Type B pancreatic cell (in vitro differentiated cells): ENCODE measurements around the gene ZNG1A. TPM values are rescaled to one million over a fixed set of nuclear protein-coding genes. Genes with fewer than 3 reads are reported as not detected.
A peak's percentile ranks its signal among the peaks of the same experiment; 100 is the strongest.
"Not testable (repeated sequence)": the region's sequence is repeated elsewhere in the genome, so short reads cannot be mapped to it uniquely, and the experiment has no call there.

Source experiments
- DNase-seq: peaks from one replicate; pipeline ENCODE4 v3.0.0; 2021; ENCODE audit warnings: mixed read lengths; ENCODE audit not compliant: unreplicated experiment; ENCODE audit errors: extremely low spot score
- H3K27ac Mint-ChIP-seq: 2 replicates; pipeline ENCODE4 v1.8.0; 2021; ENCODE audit warnings: mild to moderate bottlenecking, mixed read lengths
- H3K27me3 Mint-ChIP-seq: 2 replicates; pipeline ENCODE4 v1.8.0; 2021; ENCODE audit warnings: mixed read lengths
- H3K36me3 Mint-ChIP-seq: 2 replicates; pipeline ENCODE4 v1.8.0; 2021; ENCODE audit warnings: mixed read lengths
- H3K4me1 Mint-ChIP-seq: one replicate; pipeline ENCODE4 v1.8.0; 2021; ENCODE audit warnings: mixed read lengths; ENCODE audit not compliant: unreplicated experiment
- H3K4me3 Mint-ChIP-seq: 2 replicates; pipeline ENCODE4 v1.8.0; 2021; ENCODE audit warnings: mild to moderate bottlenecking, mixed read lengths
- H3K9me3 Mint-ChIP-seq: 2 replicates; pipeline ENCODE4 v1.8.0; 2021; ENCODE audit warnings: mixed read lengths
- CTCF ChIP-seq: fragments of 200-600 bp; sonication (generic); conservative IDR thresholded peaks from 2 replicates; pipeline ENCODE4 v1.5.0; 2021; ENCODE audit warnings: antibody characterized with exemption, mild to moderate bottlenecking
- total RNA-seq: library from RNA; stranded (reverse); gene quantifications from 2 replicates; pipeline ENCODE4 v1.2.1, GENCODE V29; 2021; ENCODE audit warnings: low replicate concordance

ZNG1A gene
- total RNA-seq, 1 donor from 2014 or later = 29.2 TPM

DNA sequence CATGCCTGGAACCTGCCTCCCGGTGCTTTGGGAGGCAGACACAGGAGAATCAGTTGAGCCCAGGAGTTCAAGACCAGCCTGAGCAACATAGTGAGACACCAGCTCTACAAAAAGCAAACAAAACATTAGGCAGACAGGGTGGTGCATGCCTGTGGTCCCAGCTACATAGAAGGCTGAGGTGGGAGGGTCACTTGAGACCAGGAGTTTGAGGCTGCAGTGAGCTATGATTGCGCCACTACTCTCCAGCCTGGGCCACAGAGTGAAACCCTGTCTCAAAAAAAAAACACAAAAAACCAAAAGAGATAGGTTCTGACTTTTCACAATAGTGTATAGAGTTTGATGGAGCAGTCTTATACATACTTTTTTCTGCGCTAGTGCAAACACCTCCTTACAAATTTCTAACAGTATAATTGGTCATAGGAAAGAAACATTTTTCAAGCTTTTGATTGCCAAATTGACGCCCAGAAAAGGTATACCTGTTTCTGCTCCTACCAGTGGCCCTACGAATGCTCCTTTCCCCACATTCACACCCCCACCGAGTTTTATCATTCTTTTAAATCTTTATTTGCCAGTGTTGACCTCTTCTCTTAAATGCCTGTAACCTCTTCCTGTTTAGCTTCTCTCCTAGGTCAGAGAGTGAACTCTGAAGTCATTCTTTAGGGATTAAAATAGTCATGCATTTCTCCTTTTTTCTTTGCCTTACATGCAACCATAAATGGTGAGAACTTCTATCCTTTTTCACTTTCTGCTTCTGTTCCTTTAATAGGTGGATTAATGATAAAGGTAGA, 43.3 kb upstream of the ZNG1A start:
- Mint-ChIP-seq H3K4me3 (no peak overlapping the region), H3K9me3 (no peaks in the 10 kb centered on the region), H3K36me3 (no peaks in the 10 kb centered on the region), H3K27ac (no peak overlapping the region), H3K27me3 (peaks cover 2% of the 10 kb centered on the region), H3K4me1 (peaks cover 9% of the 10 kb centered on the region)
- DNase-seq = no peak
- no peak for TF ChIP-seq CTCF

DNA sequence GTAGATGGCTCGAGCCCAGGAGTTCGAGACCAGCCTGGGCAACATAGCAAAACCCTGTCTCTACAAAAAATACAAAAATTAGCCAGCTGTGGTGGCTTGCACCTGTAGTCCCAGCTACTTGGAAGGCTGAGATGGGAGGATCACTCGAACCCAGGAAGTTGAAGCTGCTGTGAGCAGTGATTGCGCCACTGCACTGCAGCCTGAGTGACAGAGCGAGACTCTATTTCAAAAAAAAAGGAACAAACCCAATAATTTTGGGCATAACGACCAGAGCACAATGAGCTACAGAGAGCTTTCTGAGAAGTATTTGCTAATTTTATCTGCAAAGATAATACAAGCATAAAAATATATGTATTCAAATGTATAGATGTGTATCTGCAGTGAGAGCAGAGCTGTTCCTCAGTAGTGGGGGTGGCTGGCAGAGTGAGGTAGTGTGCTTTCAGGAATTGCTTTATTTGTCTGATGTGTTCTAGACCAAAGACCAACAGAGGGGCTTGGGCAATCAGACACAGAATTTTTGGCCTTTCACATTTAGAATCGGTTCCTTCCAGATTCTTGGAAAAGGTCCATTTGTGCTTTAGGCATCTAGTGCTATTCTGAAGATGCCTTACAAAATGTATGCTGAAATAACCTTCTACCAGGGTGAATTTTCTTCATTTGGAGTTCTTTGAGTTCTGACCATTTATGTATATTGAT, 41.0 kb upstream of the ZNG1A start:
- Mint-ChIP-seq H3K9me3 (no peaks in the 10 kb centered on the region), H3K27me3 (peaks cover 23% of the 10 kb centered on the region)
- TF ChIP-seq CTCF = no peak

GRCh38 chr9:219036-219435, 40.2 kb upstream of the ZNG1A start:
- not testable (repeated sequence) for H3K4me1 Mint-ChIP-seq, H3K4me3 Mint-ChIP-seq, H3K9me3 Mint-ChIP-seq, H3K36me3 Mint-ChIP-seq, DNase-seq, H3K27ac Mint-ChIP-seq
- peaks cover 27% of the 10 kb centered on the region for H3K27me3 Mint-ChIP-seq

More for the DNA sequence above, 41.0 kb upstream of the ZNG1A start:
- DNase-seq = no peak
- peaks cover 9% of the 10 kb centered on the region for H3K4me1 Mint-ChIP-seq
- H3K27ac Mint-ChIP-seq = no peak overlapping the region
- no peaks in the 10 kb centered on the region for H3K36me3 Mint-ChIP-seq
- H3K4me3 Mint-ChIP-seq = no peak overlapping the region

DNA sequence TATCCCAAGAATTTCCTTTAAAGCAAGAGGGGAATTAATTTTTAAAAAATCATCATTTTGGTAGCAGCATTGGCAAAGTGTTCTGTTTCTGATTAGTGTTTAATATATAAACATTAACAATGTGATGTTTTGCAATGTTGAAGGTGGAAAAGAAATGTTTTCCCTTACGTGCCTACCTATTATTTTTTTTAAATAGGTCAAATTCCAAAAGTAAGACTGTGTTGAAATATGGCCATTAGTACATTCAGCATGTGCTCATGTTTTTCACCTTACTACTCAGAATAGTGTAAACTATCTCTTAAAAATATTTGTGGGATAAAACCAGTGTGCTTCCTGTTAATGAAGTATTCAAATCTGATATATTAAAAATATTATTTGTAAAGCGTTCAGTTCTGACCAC, 39.1 kb upstream of the ZNG1A start:
- Mint-ChIP-seq H3K36me3 (no peaks in the 10 kb centered on the region), H3K27me3 (peaks cover 29% of the 10 kb centered on the region), H3K27ac (no peak overlapping the region), H3K4me1 (peaks cover 5% of the 10 kb centered on the region), H3K4me3 (no peak overlapping the region), H3K9me3 (no peaks in the 10 kb centered on the region)
- no peak for TF ChIP-seq CTCF
- no peak for DNase-seq

DNA sequence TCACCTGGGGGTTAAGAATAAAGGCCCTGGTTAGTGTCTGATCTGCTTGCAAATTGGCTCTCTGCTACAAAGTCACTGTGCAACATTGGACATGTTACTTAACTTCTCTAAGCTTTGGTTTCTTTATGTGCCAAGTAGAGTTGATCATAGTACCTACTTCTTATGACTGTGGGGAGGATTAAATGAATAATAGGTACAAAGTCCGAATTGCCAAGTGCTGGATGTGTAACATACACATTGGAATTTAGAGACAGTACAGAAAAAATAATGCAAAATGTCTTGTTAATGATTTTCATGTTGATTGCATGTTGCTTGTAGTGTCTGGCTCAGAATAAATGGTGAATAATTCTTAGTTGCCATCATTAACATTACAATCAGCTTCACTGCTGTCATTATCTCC, 38.0 kb upstream of the ZNG1A start:
- Mint-ChIP-seq H3K36me3 (no peaks in the 10 kb centered on the region), H3K27me3 (peaks cover 30% of the 10 kb centered on the region), H3K9me3 (no peaks in the 10 kb centered on the region), H3K4me3 (peak overlapping the region; percentile 39), H3K4me1 (no peaks in the 10 kb centered on the region), H3K27ac (no peak overlapping the region)
- TF ChIP-seq CTCF = no peak
- DNase-seq = no peak

DNA sequence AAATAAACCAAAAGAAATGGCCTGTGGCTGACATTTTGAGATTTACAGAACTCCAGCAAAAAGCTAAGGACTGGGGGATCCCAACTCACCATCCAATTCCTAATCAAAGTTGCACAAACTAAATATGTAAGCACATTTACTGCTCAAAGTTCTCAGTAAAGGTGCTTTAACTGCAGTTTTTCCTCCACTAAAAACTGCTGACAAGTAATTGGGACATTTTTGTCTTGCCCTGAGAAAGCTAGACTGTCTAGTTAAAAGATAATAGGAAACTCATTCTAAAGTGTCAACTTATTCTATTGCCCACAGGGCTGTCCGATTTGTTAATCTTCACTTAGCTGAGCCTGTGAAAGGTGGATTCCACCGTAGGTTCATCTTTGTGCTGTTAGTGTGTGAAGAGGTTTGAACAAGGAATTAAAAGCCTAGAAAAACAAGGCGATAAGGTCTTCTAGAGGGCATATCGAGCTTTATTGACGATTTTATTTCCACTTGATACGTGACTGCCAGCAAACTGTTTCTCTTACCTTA, 36.8 kb upstream of the ZNG1A start:
- peak overlapping the region; percentile 76 for H3K27ac Mint-ChIP-seq
- DNase-seq = no peak
- no peak for TF ChIP-seq CTCF
- H3K36me3 Mint-ChIP-seq = no peaks in the 10 kb centered on the region
- H3K4me3 Mint-ChIP-seq = peak overlapping the region; percentile 85
- H3K4me1 Mint-ChIP-seq = no peaks in the 10 kb centered on the region
- peaks cover 30% of the 10 kb centered on the region for H3K27me3 Mint-ChIP-seq
- no peaks in the 10 kb centered on the region for H3K9me3 Mint-ChIP-seq
